ENCODE measurements around the gene PCP4L1. TPM values are rescaled to one million over a fixed set of nuclear protein-coding genes. Genes with fewer than 3 reads are reported as not detected.

Gene PCP4L1
- total and polyA plus RNA-seq, 2 donors (not counting 1 experiment from before 2014, with no cell fraction given), result not detected

- no peaks in the 10 kb centered on the region for H3K9me3 ChIP-seq (ENCODE audit: control insufficient read depth, insufficient read depth, low read depth, low read length)
- no peak overlapping the region for H3K9ac ChIP-seq (ENCODE audit: insufficient read depth, low read length)
- peaks cover 14% of the 10 kb centered on the region for H3K4me1 ChIP-seq (ENCODE audit: control insufficient read depth, extremely low read depth, insufficient read depth, low read length)
- H3K4me3 ChIP-seq (replicated peaks in 1 of 4; ENCODE audit: control extremely low read depth in 1 of 4, insufficient read depth in 1 of 4, low read depth in 3 of 4, low read length in 4 of 4), result no peak overlapping the region
- no peaks in the 10 kb centered on the region for H3K27me3 ChIP-seq (ENCODE audit: control insufficient read depth, insufficient read depth, low read length)
- H4K20me1 ChIP-seq (ENCODE audit: control insufficient read depth, extremely low read depth, insufficient read depth, low read length), result no peaks in the 10 kb centered on the region
- no peaks in the 10 kb centered on the region for H3K79me2 ChIP-seq (ENCODE audit: control insufficient read depth, insufficient read depth, low read length)
- no peak overlapping the region for H3K27ac ChIP-seq (ENCODE audit: insufficient read depth, low read length)
- H3K36me3 ChIP-seq (ENCODE audit: control insufficient read depth, insufficient read depth, low read length), result peaks cover 8% of the 10 kb centered on the region
- TF ChIP-seq EZH2 (IDR thresholded peaks at IDR 0.05; ENCODE audit: low read length, missing control alignments) (no peak), CTCF (conservative IDR thresholded peaks at IDR 0.05 in 1 of 2, IDR thresholded peaks at IDR 0.05 in 1 of 2; ENCODE audit: low read depth in 1 of 2, low read length in 2 of 2) (no peak)
- H2AFZ ChIP-seq (ENCODE audit: low read length), result no peak overlapping the region
- no peak overlapping the region for H3K4me2 ChIP-seq (ENCODE audit: extremely low read depth, insufficient read depth, low read length)
- no peak for DNase-seq (ENCODE audit: low read depth in 2 of 2)
These were observed 40.1 kb upstream of the PCP4L1 start for GRCh38 chr1:161218301-161219077.

GRCh38 chr1:161219078-161219892, 39.3 kb upstream of the PCP4L1 start:
- H3K9me3 ChIP-seq (ENCODE audit: control insufficient read depth, insufficient read depth, low read depth, low read length), result no peaks in the 10 kb centered on the region
- no peak overlapping the region for H3K4me3 ChIP-seq (replicated peaks in 1 of 4; ENCODE audit: control extremely low read depth in 1 of 4, insufficient read depth in 1 of 4, low read depth in 3 of 4, low read length in 4 of 4)
- H2AFZ ChIP-seq (ENCODE audit: low read length), result no peak overlapping the region
- H3K36me3 ChIP-seq (ENCODE audit: control insufficient read depth, insufficient read depth, low read length), result peaks cover 3% of the 10 kb centered on the region
- no peaks in the 10 kb centered on the region for H3K79me2 ChIP-seq (ENCODE audit: control insufficient read depth, insufficient read depth, low read length)
- no peaks in the 10 kb centered on the region for H3K27me3 ChIP-seq (ENCODE audit: control insufficient read depth, insufficient read depth, low read length)
- TF ChIP-seq CTCF (conservative IDR thresholded peaks at IDR 0.05 in 1 of 2, IDR thresholded peaks at IDR 0.05 in 1 of 2; ENCODE audit: low read depth in 1 of 2, low read length in 2 of 2), result no peak
- TF ChIP-seq EZH2 (IDR thresholded peaks at IDR 0.05; ENCODE audit: low read length, missing control alignments), result no peak
- no peak for DNase-seq (ENCODE audit: low read depth in 2 of 2)
- no peak overlapping the region for H3K9ac ChIP-seq (ENCODE audit: insufficient read depth, low read length)
- no peak overlapping the region for H3K27ac ChIP-seq (ENCODE audit: insufficient read depth, low read length)
- H3K4me2 ChIP-seq (ENCODE audit: extremely low read depth, insufficient read depth, low read length), result no peak overlapping the region
- no peaks in the 10 kb centered on the region for H4K20me1 ChIP-seq (ENCODE audit: control insufficient read depth, extremely low read depth, insufficient read depth, low read length)
- H3K4me1 ChIP-seq (ENCODE audit: control insufficient read depth, extremely low read depth, insufficient read depth, low read length), result peaks cover 14% of the 10 kb centered on the region

GRCh38 chr1:161220002-161220401, 38.5 kb upstream of the PCP4L1 start:
- Histone ChIP-seq H3K9me3 (ENCODE audit: control insufficient read depth, insufficient read depth, low read depth, low read length) (no peaks in the 10 kb centered on the region), H3K4me2 (ENCODE audit: extremely low read depth, insufficient read depth, low read length) (no peak overlapping the region), H3K9ac (ENCODE audit: insufficient read depth, low read length) (no peak overlapping the region), H3K79me2 (ENCODE audit: control insufficient read depth, insufficient read depth, low read length) (no peaks in the 10 kb centered on the region), H3K4me3 (replicated peaks in 1 of 4; ENCODE audit: control extremely low read depth in 1 of 4, insufficient read depth in 1 of 4, low read depth in 3 of 4, low read length in 4 of 4) (no peak overlapping the region), H3K4me1 (ENCODE audit: control insufficient read depth, extremely low read depth, insufficient read depth, low read length) (peaks cover 14% of the 10 kb centered on the region), H4K20me1 (ENCODE audit: control insufficient read depth, extremely low read depth, insufficient read depth, low read length) (no peaks in the 10 kb centered on the region), H2AFZ (ENCODE audit: low read length) (no peak overlapping the region), H3K27ac (ENCODE audit: insufficient read depth, low read length) (no peak overlapping the region), H3K27me3 (ENCODE audit: control insufficient read depth, insufficient read depth, low read length) (no peaks in the 10 kb centered on the region), H3K36me3 (ENCODE audit: control insufficient read depth, insufficient read depth, low read length) (no peaks in the 10 kb centered on the region)
- DNase-seq (ENCODE audit: low read depth in 2 of 2), result no peak
- TF ChIP-seq CTCF (conservative IDR thresholded peaks at IDR 0.05 in 1 of 2, IDR thresholded peaks at IDR 0.05 in 1 of 2; ENCODE audit: low read depth in 1 of 2, low read length in 2 of 2) (no peak), EZH2 (IDR thresholded peaks at IDR 0.05; ENCODE audit: low read length, missing control alignments) (no peak)
